Nucleus accumbens (tissue), 56 donors: Measurements from ENCODE around the gene VEGFC.
A peak's percentile ranks its signal among the peaks of the same experiment; 100 is the strongest.

Experiments used
- DNase-seq, 56 donors: peaks; one replicate each; lab custom pipeline; 2025; lab: John Stamatoyannopoulos, UW

Gene VEGFC

DNA sequence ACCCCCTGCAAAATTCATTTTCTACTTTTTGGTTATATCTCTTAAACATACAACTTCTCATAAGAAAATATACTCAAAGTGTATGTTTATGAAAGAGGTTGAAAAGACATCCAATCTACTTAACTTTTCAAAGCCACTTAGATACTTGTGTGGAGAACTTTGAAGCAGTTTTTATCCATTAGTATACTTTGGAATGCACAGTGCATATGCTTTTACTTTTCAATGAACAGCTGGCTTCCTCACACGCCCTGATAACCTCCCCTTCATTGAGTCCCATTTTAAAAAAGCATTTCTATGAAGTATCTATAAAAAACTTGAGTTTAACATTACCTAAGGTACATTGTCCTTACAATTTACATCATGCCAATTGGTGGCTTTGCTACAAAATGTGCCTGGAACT, 73.8 kb downstream of the VEGFC start:
- no peak for DNase-seq

DNA sequence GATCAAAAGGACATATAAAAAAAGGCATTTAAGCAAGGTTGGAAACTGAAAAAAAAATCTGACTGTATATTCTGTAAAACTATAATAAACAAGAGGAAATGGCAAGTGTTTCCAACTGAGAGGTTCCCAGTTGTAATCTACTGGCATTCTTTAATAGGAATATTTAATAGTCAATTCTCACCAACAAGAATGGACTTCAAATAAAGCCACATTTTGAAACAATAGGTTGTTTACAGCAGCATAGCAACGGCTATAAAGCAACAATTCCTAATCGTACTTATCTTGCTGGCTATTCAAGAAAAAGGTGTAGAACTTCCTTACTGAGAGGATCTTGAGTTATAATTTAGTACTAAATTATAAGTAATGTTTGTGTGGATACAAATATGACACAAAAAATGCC, 75.5 kb downstream of the VEGFC start:
- DNase-seq, result no peak

DNA sequence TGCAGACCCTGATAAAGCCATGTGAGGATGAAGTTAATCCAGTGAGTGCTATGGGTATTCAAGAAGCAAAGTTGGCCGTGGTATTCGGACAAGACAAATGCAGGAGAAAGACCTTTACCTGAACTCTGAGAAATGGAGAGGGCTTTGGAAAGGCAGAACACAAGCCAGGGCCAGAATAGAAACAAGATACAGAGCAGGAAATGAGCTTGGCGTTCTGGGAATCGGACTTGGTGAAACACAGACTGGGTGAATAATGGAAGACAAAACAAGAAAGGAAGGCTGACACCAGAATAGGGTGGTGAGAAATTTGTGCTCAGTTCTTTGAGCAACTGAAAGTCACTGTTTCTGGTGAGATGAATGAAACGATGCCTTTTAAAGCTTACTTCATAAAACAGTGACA, 83.3 kb downstream of the VEGFC start:
- no peak for DNase-seq

DNA sequence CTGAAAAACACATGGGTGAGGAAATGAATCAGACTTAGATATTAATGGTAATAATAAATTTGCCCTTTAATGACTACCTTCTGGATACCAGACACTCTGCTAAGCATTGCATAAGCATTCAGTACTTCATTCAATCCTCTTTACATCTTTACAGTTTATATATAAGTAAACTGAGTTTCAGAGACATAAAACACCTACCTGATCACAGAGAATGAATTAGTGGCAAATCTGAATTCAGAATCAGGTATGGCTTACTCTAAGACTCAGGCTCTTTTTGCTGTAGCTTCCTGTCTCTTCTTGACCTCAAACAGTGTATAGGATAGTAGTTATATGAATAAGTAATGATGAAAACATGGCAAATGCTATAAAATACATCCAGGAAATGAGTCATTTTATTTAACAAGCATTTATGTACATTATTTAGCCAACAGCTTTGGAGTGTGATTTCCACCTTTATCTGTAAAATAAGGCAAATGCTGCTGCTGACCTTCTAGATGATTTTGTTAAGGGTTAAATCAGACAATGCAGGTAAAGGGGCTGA, 83.9 kb downstream of the VEGFC start:
- no peak for DNase-seq

DNA sequence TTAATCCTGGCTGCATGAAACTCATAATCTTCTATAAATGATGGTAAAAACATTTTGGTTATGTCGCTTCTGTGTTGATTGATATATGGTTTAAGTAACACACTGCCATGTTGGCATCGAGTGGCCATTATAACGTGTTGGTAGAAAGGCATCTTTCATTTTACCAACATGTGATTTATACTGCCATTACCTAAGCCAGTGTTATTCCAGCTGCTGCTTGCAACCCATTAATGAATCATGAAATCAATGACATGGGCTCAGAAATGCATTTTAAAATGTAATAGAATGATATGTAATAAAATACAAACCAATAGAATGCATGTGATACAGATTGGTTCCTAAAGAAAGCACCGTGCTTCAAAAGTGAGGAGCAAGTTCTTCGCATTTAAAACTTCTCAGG, 102.0 kb downstream of the VEGFC start:
- no peak for DNase-seq

DNA sequence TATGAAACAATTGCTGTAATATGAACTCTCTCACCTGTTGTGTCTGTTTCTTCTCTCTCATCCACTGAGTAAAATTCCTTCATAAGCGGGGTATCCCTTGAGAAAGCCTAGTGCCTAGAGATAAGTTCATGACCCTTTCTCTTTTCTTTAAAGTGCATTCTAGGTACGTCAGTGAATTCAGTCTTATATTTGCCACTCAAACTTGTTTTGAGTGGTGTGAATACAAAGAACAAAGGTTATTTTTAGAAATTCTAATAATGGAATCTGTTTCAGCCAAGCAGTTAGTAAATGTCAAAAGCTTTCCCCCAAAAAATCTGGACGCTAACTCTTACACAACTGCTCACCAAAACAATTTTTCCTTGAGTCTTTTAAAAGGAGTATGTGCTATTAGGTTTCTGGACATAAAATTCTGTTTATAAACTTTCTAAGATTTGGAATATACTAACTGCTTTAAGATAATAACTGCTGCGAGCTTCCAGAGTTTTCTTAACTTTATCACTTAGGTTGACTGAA, 112.0 kb downstream of the VEGFC start:
- no peak for DNase-seq

DNA sequence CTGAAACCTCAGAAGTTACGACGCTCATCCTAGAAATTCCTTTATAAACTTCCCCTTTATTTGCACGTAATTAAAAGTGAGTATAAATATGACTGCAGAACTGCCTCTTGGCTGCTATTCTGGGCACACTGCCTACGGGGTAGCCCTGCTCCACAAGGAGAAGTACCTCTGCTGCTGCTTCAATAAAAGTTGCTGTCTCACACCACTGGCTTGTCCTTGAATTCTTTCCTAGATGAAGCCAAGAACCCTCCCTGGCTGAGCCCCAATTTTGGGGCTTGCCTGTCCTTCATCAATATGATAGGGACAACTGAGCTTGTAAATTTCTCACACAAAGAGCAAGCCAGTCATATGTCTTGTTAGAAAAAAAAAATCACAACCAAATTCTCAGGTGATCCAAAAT, 115.8 kb downstream of the VEGFC start:
- no peak for DNase-seq

DNA sequence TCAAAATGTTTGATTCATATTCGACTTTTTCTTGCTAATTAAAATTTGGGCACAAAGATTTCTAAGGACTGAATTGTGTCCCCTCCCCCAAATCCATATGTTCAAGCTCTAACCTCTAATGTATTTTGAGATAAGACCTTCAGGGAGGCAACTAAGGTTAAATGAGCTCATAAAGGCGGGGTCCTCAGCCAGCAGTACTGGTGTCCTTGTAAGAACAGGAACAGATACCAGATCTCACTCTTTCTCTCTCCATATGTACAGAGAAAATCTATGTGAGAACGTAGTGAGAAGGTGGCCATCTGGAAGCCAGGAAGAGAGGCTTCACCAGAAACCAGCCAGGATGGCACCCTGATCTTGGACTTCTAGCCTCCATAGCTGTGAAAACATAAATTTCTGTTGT, 116.9 kb downstream of the VEGFC start:
- DNase-seq, result no peak

DNA sequence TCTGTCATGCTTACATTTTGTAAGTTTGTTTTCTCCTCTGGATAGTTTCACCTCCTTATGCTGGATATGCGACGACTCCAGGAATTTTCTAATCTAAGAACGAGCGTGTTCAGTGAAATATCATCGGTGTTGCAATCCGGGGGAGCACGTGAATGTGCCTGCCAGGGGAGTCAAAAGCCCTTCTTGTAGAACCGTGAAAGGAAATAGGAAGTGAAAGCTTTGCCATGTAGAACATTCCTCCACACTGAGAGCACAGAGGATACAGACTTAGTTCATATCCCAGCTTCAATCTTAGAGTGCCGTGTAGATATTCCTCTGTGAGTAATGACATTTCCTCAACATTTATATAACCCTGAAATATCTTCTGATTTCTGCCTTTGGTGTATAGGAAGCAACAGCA, 121.2 kb downstream of the VEGFC start:
- DNase-seq, result no peak

DNA sequence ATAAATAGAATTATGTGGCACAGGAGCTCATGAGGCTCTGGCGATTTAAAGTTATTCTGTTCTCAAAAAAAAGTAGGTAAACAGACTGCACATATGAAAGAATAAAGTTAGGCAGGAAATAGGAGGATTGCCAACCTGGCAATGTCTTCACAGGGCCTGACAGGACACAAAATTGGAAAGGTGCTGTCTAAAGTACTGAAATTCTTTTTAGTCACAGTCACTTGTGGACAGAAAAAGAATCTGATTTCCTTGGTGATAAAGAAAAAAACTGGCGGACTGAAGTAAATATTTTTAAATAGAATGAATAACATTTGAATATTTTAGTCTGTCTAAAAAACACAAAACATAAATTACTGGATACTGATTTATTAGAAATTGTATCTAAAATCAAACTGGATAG, 124.4 kb downstream of the VEGFC start:
- no peak for DNase-seq

DNA sequence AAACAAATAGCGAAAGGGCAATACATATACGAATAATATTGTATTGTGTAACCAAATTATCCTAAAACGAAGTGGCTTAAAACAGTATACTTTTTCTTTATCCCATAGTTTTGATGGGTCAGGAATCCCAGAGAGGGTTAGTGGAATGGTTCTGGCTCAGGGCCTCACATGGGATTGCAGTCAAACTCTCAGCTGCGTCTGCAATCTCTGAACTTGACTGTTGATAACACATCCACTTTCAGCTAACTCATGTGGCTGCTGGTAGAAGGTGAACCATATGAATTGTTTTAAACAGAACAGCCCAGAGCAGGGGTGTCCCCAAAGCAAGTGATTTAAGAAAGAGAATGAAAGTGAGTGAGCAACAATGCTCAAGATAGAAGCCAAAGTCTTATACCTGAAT, 127.8 kb downstream of the VEGFC start:
- no peak for DNase-seq

DNA sequence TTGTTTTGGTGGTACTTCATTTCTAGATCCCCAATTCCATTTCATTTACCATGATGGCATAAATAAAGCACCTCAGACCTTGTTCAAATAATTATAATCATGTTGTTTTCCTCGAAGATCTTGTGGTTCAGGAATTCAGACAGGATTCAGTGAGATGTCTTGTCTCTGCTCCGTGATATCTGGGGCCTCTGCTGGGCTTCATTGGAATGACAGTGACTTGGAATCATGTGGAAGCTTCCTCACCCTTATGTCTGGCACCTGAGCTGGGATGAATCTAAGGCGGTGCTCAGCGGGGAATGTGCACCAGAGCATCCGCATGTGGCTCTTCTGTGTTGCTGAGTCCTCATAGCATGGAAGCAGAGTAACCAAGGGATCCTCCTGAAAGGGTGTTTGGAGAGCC, 132.2 kb downstream of the VEGFC start:
- DNase-seq, result peak in 1 of 56 donors; percentile 1

DNA sequence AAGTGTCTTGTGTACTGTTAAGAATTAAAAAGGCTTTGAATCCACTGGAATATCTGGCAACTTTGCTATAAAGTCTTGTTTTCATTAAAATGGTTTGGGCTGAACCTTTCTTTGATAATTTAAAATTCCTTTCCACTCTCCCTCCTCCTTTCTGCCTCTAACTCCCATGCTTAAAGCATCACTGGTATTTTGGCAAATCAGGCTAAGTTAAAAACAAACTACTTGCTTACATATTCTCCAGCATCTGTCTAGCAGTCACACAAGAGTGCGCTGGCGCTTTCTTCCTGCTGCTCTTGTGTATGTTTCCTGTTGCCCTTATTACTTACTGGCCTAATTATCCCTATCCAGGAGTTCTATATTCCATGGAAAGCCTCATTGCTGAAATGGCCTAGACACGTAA, 136.6 kb downstream of the VEGFC start:
- DNase-seq, result no peak

DNA sequence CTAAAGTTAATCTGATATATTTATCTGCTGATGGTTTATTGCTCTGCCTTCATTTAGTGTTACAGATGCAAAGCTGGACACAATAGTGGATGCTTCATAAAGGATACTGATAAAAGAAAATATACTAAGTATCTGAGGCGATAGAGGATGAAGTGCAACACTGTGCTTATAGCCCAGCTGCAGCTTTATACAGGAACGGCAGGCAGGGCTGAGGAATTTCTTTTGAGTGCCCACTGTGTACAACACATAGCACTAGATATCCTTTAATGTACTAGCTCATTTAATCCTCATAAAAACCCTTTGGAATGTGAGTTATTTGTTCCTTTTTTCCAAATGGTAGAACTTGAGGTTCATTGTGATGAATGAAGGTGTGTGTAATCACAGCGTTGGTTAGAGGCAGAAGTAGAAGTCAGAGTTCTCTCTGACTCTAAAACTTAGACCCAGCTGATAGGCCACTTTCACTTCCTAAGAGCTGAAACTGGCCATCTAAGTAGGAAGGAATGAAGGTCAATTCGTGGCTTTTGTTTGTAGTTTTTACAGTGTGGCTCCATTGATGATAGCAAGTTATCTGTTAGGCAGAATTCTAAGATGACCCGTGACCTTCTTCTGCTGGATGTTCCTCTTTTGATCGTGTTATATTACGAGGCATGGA, 138.0 kb downstream of the VEGFC start:
- no peak for DNase-seq

DNA sequence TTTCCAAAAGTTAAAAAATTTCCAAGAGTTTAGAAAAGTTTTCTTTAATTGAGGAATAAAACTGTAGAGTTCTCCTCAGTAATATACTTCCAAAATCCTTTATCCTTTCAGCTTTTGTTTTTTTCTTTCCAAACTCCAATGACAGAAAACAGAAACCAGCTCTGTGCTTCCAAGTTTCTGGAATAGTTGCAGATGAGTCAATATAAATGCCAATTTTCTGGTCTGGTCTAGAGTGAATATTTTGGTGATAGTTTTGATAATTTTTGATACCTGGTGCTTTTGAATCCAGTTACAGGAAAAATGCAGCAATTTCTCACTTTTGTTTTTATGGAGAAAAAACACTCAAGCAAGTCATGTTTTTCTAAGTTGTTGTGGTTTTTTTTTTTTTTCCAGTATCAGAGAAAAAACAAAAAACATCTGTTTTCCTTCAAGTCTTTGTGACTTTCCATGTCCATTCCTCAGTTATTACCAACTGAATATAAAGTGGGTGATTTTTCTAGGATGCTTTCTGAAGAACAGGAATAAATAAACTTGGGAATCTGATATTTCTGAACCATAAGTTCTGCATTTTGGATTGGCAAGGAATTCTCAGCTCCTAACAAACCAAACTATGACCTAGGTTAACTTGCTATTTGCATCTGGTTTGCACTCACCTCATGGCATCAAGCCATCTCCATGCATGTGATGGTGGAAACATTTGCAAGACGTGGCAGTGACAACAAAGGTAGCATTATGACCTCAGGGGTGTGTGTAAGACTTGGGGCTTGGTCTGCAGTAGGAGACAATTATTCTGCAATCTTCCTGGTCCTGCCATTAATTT, 139.1 kb downstream of the VEGFC start:
- DNase-seq, result no peak

DNA sequence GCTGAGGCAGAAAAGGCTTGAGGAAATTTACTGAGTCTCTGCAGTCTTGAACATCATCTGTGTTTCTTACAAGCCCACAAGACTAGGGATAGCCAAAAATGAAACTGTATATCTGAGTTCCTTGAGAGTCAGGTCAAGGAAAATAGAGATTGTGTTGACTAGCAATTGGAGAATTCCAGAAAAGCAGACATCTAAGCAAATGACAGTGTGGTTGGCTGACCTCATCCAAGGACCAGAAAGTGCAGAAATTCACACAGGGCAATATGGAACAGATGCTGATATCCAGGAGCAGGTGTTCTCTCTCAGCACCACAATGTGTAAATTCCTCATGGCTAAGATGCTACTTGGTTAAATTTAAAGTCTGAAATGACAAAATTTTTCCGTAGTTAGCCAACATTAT, 146.4 kb downstream of the VEGFC start:
- no peak for DNase-seq

DNA sequence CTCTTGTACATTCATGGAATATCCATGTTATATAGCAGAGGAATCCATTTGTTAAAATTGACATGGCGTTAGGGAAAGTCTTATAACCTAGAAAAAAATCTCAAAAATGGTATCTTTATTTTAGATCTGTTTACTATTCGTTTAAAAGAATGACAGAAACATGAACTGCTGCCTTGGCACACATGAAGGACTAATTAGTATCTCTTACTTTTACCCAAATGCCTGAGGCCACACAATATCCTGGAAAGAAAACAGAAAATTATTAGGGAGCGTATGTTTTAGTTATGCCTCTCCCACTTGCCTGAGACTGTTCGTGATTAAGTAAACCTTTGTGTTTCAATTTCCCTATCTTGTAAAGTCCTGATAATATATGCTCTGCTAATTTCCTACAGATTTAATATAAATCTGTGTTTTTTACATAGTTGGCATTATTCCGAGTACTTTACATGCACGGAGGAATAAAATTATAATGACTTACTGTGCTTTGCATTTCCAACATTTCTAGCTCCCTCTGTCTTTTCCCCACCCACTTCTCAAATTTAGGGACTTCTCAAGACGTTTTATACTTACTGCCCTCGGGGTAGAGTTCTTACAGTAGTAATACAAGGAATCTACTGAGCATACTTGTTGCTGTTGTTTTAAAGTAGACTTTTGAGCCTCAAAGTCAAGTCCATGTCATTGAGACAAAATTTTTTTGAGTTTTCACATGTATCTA, 147.3 kb downstream of the VEGFC start:
- no peak for DNase-seq

DNA sequence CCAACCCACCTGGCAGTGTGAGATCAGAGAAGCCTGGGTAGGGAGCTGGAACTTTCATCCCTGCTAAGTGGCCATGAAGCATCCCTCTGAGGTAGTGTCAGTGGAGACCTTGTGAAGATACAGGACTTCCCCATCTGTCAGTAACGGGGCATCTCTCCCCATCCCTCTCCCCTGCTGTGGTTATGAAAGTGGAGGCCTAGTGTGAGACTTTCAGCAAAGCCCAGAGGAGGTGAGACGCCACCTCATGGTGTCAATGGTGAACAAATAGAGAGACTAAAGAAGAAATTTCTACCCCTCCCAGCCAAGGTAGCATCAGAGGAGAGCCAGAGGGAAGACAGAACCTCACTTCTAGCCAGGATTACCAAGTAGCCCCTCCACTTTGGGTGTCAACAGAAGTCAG, 150.2 kb downstream of the VEGFC start:
- no peak for DNase-seq

DNA sequence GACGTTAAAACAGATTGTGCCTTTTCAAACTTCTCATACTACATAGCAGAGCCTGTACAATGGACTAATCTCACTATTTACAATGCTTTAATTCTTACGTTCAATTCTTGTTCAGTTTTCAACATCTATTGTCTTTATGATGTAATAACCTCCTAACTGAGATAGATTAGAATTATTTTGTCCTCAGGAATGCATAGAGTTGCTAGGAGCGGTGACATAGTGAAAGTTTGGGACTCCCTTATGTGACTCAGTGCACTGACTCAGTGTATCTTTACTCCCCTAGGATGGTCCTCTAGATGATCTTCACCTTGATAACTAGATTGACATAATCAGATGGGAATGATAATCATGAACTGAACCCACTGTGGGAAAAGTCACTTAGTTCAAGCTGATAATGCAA, 151.5 kb downstream of the VEGFC start:
- DNase-seq, result no peak

DNA sequence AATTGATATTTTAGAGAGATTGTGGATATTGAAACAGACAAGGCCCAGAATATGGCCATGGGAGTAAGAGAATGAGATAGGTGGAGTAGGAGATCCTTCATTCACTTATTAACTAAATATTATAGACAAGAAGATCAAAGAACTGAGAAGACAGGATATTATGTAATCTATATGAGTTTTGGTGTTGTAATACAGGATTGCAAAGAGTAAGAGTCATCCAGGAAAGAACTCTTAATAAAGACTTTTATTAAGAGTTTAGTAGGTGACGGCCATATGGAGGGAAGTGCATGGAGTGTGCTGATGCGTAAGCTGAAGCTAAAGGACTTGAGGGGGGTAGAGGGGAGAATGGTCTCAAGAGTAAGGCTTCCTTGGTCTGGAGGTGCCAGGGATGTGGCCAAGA, 153.7 kb downstream of the VEGFC start:
- no peak for DNase-seq

DNA sequence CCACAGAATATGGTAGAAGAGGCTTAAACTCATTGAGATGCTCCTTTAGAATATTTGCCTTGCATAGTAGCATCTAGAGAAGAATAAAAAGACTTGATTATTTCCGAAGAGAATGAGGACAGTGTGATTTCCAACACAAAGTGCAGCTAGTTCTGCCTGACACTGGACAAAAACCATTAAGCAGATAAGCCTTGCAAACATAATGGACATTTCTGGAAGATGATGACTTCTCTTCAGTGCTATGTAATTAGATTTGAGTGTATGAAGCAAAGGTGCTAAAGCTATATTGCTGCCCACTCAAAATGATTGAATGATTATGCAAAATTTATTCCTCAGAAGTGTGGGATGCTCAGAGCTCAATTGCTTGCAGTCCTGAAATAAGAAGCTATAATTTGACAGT, 156.4 kb downstream of the VEGFC start:
- no peak for DNase-seq
